Measurements from ENCODE around the gene GGTA1.

GGTA1 gene

DNA sequence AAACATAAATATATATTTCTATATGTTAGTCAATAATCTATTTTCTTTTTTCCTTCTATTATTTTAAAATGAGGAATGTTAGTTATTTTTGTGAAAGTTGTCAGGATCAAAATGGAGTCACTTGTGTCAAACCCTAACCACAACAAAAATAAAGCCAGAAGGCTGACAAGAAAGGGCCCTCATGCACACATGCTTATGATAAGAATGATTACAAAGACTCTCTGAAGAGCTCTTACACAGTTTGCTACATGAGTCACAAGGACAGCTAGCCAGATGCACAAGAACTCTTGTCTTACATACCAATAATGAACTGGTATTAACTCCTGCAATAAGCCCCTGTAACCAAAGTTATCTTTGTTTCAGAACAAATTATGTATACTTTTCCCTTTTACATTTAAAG is 64.7 kb downstream of the GGTA1 start:
- no peak for TF ChIP-seq POLR2AphosphoS5 (IDR thresholded peaks at IDR 0.05; ENCODE audit: low read depth, low read length)
- no peak for TF ChIP-seq TAF1 (IDR thresholded peaks at IDR 0.05; ENCODE audit: borderline replicate concordance, low read depth, low read length)
- no peak for FAIRE-seq
- no peak for DNase-seq (ENCODE audit: insufficient read length)

- no peak for TF ChIP-seq TAF1 (IDR thresholded peaks at IDR 0.05; ENCODE audit: borderline replicate concordance, low read depth, low read length)
- no peak for DNase-seq (ENCODE audit: insufficient read length)
- no peak for FAIRE-seq
Measured at GRCh38 chr9:121427899-121428298, 71.7 kb downstream of the GGTA1 start.

DNA sequence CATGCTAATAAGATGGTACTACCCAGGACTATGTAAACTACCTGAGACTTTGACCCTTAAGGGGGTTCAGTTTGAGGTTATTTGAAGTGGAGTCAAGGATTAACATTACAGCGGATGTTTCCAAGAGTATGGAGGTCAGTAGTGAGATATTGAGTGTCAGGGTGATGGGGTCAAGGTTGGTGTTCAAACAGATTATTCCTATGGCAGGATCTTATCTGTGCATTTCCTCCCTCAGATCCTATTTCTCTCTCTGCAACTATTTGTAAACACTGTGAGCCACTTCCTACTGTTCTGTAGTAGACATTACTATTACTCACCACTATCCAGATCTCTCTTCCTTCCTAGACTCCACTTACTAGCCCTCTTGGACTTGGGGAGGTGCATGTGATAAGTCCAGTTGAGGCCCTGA is 75.6 kb downstream of the GGTA1 start:
- FAIRE-seq = no peak
- TF ChIP-seq TAF1 (IDR thresholded peaks at IDR 0.05; ENCODE audit: borderline replicate concordance, low read depth, low read length) = no peak
- no peak for TF ChIP-seq POLR2AphosphoS5 (IDR thresholded peaks at IDR 0.05; ENCODE audit: low read depth, low read length)
- no peak for DNase-seq (ENCODE audit: insufficient read length)

DNA sequence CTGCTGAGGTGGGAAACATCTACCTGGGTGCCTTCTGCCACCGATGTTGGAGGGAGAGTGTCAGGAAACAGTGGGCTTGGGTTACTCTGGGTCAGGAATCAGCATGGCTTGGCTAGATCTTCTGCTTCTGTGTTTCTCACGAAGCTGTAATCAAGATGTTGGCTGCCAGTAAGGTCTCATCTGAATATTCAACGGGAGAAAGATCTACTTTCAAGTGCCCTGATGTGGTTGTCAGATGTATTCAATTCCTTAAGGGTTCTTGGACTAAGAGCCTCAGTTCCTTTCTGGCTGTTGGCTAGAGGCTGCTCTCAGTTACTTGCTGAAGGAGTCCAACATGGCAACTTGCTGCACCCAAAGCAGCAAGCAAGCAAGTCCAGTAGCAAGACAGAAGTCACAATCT is 87.7 kb downstream of the GGTA1 start:
- no peak for TF ChIP-seq POLR2AphosphoS5 (IDR thresholded peaks at IDR 0.05; ENCODE audit: low read depth, low read length)
- no peak for TF ChIP-seq POLR2A (IDR thresholded peaks at IDR 0.05; ENCODE audit: low read depth, low read length)
- no peak for TF ChIP-seq TAF1 (IDR thresholded peaks at IDR 0.05; ENCODE audit: borderline replicate concordance, low read depth, low read length)
- no peak for DNase-seq (ENCODE audit: insufficient read length)
- FAIRE-seq = no peak

DNA sequence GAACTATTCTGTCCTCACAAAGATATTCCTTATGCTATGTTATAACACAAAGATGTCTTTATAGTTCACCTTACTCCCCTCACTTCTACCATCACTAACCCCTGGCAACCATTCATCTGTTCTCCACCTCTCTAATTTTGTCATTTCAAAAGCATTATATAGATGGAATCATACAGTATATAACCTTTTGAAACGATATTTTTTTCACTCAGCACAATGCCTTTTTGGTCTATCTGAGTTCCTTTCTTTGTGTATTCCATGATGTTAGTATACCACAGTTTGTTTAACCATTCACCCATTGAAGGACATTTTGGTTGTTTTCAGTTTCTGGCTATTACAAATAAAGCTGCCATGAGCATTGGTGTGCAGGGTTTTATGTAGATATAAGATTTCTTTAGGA is 93.7 kb downstream of the GGTA1 start:
- TF ChIP-seq POLR2A (IDR thresholded peaks at IDR 0.05; ENCODE audit: low read depth, low read length) (no peak), TAF1 (IDR thresholded peaks at IDR 0.05; ENCODE audit: borderline replicate concordance, low read depth, low read length) (no peak), POLR2AphosphoS5 (IDR thresholded peaks at IDR 0.05; ENCODE audit: low read depth, low read length) (no peak)
- DNase-seq (ENCODE audit: insufficient read length) (no peak), FAIRE-seq (no peak)
